ENCODE results near the gene PRRC1.

The PRRC1 gene

DNA sequence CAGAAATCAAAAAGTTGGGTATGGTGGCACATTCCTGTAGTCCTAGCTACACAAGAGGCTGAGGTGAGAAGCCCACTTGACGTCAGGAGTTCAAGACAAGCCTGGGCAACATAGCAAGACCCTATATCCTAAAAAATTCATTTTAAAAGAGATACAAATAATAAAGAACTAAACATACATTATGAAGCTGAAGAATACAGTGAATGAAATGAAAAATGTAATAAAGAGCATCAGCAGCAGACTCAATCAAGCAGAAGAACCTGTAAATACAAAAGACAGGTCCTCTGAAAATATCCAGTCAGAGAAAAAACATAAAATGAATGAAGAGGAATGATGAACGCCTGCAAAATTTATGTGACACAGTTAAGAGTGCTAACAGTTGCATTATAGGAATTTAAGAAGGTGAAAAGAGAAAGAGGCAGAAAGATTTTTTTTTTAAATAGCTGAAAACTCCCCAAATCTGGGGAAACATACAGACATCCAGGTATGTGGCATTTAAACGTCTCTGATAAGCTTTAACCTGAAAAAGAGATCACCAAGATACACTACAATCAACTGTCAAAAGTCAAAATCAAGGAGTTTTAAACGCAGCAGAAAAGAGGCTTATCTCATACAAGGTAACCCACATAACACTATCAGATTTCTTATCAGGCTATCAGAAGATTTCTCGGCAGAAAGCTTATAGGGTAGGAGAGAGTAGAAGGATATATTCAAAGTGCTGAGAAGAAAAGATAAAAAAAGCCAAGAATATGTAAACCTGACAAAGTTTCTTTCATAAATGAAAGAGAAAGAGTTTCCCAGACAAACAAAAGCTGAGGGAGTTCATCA is 57.6 kb downstream of the PRRC1 start:
- no peaks in the 10 kb centered on the region for H3K27me3 ChIP-seq (ENCODE audit: control insufficient read depth in 1 of 2, insufficient read depth in 2 of 2, low read length in 2 of 2)
- H3K9me3 ChIP-seq (ENCODE audit: control insufficient read depth in 1 of 2, low read length in 2 of 2) = peaks cover 0 to 2% of the 10 kb centered on the region in 2 donors
- H3K4me3 ChIP-seq (ENCODE audit: low read depth in 1 of 2, low read length in 2 of 2) = no peak overlapping the region
- no peaks in the 10 kb centered on the region for H3K4me1 ChIP-seq (ENCODE audit: control insufficient read depth in 1 of 2, insufficient read depth in 2 of 2, low read length in 2 of 2)
- no peak overlapping the region for H3K27ac ChIP-seq (ENCODE audit: low read depth, low read length)
- H3K36me3 ChIP-seq (ENCODE audit: control insufficient read depth in 1 of 2, insufficient read depth in 2 of 2, low read length in 2 of 2) = no peaks in the 10 kb centered on the region
- H3K9ac ChIP-seq (ENCODE audit: low read depth in 1 of 2, low read length in 2 of 2) = no peak overlapping the region

DNA sequence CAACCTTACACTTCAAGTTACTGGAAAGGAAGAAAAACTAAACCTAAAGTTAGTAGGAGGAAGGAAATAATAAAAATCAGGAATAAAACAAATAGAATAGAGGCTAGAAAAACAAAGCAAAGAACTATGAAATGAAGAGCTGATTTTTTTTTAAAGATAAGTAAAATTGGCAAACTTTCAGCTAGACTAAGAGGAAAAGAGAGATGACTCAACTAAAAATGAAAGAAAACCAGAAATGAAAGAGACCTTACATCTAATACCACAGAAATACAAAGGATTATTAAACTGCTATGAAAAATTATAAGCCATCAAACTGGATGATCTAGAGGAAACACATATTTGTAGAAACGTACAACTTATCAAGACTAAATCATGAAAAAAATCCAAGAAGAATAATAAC is 60.0 kb downstream of the PRRC1 start:
- Histone ChIP-seq H3K27me3 (ENCODE audit: control insufficient read depth in 1 of 2, insufficient read depth in 2 of 2, low read length in 2 of 2) (no peaks in the 10 kb centered on the region), H3K4me3 (ENCODE audit: low read depth in 1 of 2, low read length in 2 of 2) (no peak overlapping the region), H3K36me3 (ENCODE audit: control insufficient read depth in 1 of 2, insufficient read depth in 2 of 2, low read length in 2 of 2) (no peaks in the 10 kb centered on the region), H3K4me1 (ENCODE audit: control insufficient read depth in 1 of 2, insufficient read depth in 2 of 2, low read length in 2 of 2) (no peaks in the 10 kb centered on the region), H3K9me3 (ENCODE audit: control insufficient read depth in 1 of 2, low read length in 2 of 2) (peaks cover 0 to 2% of the 10 kb centered on the region in 2 donors), H3K9ac (ENCODE audit: low read depth in 1 of 2, low read length in 2 of 2) (no peak overlapping the region), H3K27ac (ENCODE audit: low read depth, low read length) (no peak overlapping the region)

DNA sequence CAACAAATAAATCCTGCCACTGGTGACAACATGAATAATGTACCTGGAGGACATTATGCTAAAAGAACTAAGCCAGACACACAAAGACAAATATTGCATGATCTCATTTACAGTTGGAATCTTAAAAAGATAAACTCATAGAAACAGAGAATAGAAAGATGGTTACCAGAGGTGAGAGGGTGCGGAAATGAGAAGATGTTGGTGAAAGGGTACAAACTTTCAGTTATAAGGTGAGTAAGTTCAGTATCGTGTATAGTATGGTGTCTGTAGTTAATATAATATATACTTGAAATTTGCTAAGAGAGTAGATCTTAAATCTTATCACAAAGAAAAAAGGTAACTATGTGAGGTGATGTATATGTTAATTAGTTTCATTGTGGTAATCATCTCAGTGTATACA is 63.3 kb downstream of the PRRC1 start:
- Histone ChIP-seq H3K27ac (ENCODE audit: low read depth, low read length) (no peak overlapping the region), H3K4me1 (ENCODE audit: control insufficient read depth in 1 of 2, insufficient read depth in 2 of 2, low read length in 2 of 2) (no peaks in the 10 kb centered on the region), H3K4me3 (ENCODE audit: low read depth in 1 of 2, low read length in 2 of 2) (no peak overlapping the region), H3K27me3 (ENCODE audit: control insufficient read depth in 1 of 2, insufficient read depth in 2 of 2, low read length in 2 of 2) (no peaks in the 10 kb centered on the region), H3K36me3 (ENCODE audit: control insufficient read depth in 1 of 2, insufficient read depth in 2 of 2, low read length in 2 of 2) (no peaks in the 10 kb centered on the region), H3K9ac (ENCODE audit: low read depth in 1 of 2, low read length in 2 of 2) (no peak overlapping the region), H3K9me3 (ENCODE audit: control insufficient read depth in 1 of 2, low read length in 2 of 2) (no peaks in the 10 kb centered on the region)

DNA sequence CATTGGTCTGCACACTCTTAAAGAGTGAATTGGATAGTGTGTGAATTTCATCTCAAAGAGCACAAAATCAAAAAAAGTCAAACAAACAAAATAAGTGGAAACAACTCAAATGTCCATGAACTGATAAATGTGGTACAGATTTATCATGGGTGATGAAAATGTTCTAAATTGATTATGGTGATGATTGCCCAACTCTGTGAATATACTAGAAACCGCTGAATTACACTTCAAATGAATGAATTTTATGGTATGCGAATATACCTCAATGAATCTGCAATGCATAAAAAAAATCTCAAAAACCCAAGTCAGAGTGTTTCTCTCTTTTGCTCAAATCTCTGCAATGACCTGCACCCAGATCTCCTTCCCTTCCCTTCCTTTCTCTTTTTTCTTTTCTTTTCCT is 64.0 kb downstream of the PRRC1 start:
- H3K4me1 ChIP-seq (ENCODE audit: control insufficient read depth in 1 of 2, insufficient read depth in 2 of 2, low read length in 2 of 2) = no peaks in the 10 kb centered on the region
- H3K27me3 ChIP-seq (ENCODE audit: control insufficient read depth in 1 of 2, insufficient read depth in 2 of 2, low read length in 2 of 2) = no peaks in the 10 kb centered on the region
- H3K9me3 ChIP-seq (ENCODE audit: control insufficient read depth in 1 of 2, low read length in 2 of 2) = no peaks in the 10 kb centered on the region
- no peak overlapping the region for H3K4me3 ChIP-seq (ENCODE audit: low read depth in 1 of 2, low read length in 2 of 2)
- no peak overlapping the region for H3K9ac ChIP-seq (ENCODE audit: low read depth in 1 of 2, low read length in 2 of 2)
- H3K27ac ChIP-seq (ENCODE audit: low read depth, low read length) = no peak overlapping the region
- no peaks in the 10 kb centered on the region for H3K36me3 ChIP-seq (ENCODE audit: control insufficient read depth in 1 of 2, insufficient read depth in 2 of 2, low read length in 2 of 2)

DNA sequence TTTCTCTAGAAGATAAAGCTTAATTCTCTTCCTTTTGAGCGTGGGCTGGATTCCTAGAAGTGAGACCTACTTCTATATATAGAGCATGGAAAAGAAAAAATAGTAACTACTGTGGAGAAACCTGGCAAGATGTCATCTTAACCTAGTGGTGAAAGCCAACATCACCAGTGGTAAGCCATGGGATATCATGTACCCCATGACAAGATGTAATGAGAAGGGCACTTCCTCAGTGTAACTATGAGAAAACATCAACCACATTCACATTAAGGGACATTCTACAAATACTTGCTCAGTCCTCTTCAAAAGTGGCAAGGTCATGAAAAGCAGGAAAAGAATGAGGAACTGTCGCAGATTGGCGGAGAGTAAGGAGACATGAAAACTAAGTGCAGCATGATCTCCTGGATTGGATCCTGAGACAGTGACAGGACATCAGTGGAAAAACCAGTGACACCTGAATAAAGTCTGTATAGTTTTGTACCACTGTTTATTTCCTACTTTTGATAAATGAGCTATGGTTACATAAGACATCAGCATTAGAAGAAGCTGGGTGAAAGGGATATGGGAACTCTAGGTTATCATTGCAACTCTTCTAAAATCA is 65.4 kb downstream of the PRRC1 start:
- H3K27ac ChIP-seq (ENCODE audit: low read depth, low read length) = no peak overlapping the region
- H3K27me3 ChIP-seq (ENCODE audit: control insufficient read depth in 1 of 2, insufficient read depth in 2 of 2, low read length in 2 of 2) = no peaks in the 10 kb centered on the region
- no peak overlapping the region for H3K4me3 ChIP-seq (ENCODE audit: low read depth in 1 of 2, low read length in 2 of 2)
- H3K36me3 ChIP-seq (ENCODE audit: control insufficient read depth in 1 of 2, insufficient read depth in 2 of 2, low read length in 2 of 2) = no peaks in the 10 kb centered on the region
- no peaks in the 10 kb centered on the region for H3K9me3 ChIP-seq (ENCODE audit: control insufficient read depth in 1 of 2, low read length in 2 of 2)
- no peak overlapping the region for H3K9ac ChIP-seq (ENCODE audit: low read depth in 1 of 2, low read length in 2 of 2)
- H3K4me1 ChIP-seq (ENCODE audit: control insufficient read depth in 1 of 2, insufficient read depth in 2 of 2, low read length in 2 of 2) = peaks cover 0 to 8% of the 10 kb centered on the region in 2 donors

DNA sequence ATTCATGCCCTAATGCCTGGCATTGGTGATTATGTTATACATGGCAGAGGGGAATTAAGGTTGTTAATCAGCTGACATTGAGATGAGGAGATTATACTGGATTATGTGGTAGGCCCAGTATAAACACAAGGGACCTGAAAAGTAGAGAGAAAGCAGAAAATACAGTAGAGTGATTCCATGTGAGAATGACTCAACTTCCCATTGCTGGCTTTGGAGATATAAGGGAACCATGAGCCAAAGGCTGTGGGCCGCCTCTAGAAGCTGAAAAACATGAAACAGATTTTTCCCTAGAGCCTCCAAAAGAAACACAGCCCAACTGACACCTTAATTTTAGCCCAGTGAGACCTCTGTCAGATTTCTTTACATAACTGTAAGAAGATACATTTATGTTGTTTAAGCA is 66.4 kb downstream of the PRRC1 start:
- Histone ChIP-seq H3K27me3 (ENCODE audit: control insufficient read depth in 1 of 2, insufficient read depth in 2 of 2, low read length in 2 of 2) (no peaks in the 10 kb centered on the region), H3K9ac (ENCODE audit: low read depth in 1 of 2, low read length in 2 of 2) (no peak overlapping the region), H3K4me1 (ENCODE audit: control insufficient read depth in 1 of 2, insufficient read depth in 2 of 2, low read length in 2 of 2) (peaks cover 0 to 9% of the 10 kb centered on the region in 2 donors), H3K36me3 (ENCODE audit: control insufficient read depth in 1 of 2, insufficient read depth in 2 of 2, low read length in 2 of 2) (no peaks in the 10 kb centered on the region), H3K27ac (ENCODE audit: low read depth, low read length) (no peak overlapping the region), H3K4me3 (ENCODE audit: low read depth in 1 of 2, low read length in 2 of 2) (no peak overlapping the region), H3K9me3 (ENCODE audit: control insufficient read depth in 1 of 2, low read length in 2 of 2) (no peaks in the 10 kb centered on the region)

DNA sequence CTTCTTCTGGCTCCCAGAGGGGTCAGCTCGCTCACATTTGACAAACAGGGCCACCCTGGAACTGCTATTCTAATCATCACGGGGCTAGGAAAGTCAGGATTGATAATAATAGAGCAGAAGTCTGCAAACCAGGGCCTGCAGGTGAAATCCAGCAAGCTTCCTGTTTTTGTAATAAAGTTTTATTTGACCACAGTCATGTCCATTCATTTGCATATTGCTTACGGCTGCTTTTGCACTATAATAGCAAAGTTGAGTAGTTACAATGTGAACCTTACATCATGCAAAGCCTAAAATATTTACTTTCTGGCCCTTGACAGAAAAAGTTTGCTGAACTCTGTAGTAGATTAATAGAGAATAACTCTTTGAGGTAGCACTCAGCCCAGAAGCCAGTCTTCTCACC is 68.2 kb downstream of the PRRC1 start:
- H3K36me3 ChIP-seq (ENCODE audit: control insufficient read depth in 1 of 2, insufficient read depth in 2 of 2, low read length in 2 of 2) = no peaks in the 10 kb centered on the region
- H3K9me3 ChIP-seq (ENCODE audit: control insufficient read depth in 1 of 2, low read length in 2 of 2) = no peaks in the 10 kb centered on the region
- H3K27ac ChIP-seq (ENCODE audit: low read depth, low read length) = no peak overlapping the region
- no peaks in the 10 kb centered on the region for H3K27me3 ChIP-seq (ENCODE audit: control insufficient read depth in 1 of 2, insufficient read depth in 2 of 2, low read length in 2 of 2)
- H3K4me1 ChIP-seq (ENCODE audit: control insufficient read depth in 1 of 2, insufficient read depth in 2 of 2, low read length in 2 of 2) = peaks cover 0 to 9% of the 10 kb centered on the region in 2 donors
- no peak overlapping the region for H3K4me3 ChIP-seq (ENCODE audit: low read depth in 1 of 2, low read length in 2 of 2)
- no peak overlapping the region for H3K9ac ChIP-seq (ENCODE audit: low read depth in 1 of 2, low read length in 2 of 2)

DNA sequence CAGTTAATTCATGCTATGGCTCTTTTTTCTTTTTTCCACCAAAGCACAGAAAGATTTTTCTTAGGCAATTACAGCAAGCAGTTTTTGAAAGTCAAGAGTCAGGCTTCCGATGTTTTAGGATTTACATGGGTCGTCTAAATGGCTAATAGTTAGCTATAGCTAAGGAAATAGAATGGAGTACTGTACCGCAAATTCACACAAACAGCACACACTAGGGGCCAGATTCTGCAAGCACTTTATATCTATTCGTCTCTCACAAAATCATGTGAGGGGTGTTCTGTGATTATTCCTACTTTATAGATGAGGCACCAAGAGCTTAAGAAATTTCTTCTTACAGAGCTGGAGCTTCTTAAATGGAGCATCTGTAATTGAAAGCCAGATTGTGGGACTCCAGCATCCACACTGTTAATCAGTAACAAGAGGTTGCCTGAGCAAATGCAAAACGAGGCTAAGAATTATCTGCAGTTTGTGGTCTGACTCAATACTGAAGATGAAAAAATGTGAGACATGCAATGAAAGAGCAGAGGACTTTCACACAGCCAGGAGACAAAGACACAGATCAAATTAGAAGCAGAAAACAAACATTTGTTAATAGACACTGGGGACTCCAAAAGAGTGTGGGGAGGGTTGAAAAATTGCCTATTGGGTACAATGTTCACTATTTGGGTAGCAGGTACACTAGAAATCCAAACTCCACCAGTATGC is 68.8 kb downstream of the PRRC1 start:
- Histone ChIP-seq H3K9ac (ENCODE audit: low read depth in 1 of 2, low read length in 2 of 2) (no peak overlapping the region), H3K27me3 (ENCODE audit: control insufficient read depth in 1 of 2, insufficient read depth in 2 of 2, low read length in 2 of 2) (no peaks in the 10 kb centered on the region), H3K36me3 (ENCODE audit: control insufficient read depth in 1 of 2, insufficient read depth in 2 of 2, low read length in 2 of 2) (no peaks in the 10 kb centered on the region), H3K27ac (ENCODE audit: low read depth, low read length) (no peak overlapping the region), H3K4me3 (ENCODE audit: low read depth in 1 of 2, low read length in 2 of 2) (no peak overlapping the region), H3K4me1 (ENCODE audit: control insufficient read depth in 1 of 2, insufficient read depth in 2 of 2, low read length in 2 of 2) (peaks cover 0 to 9% of the 10 kb centered on the region in 2 donors), H3K9me3 (ENCODE audit: control insufficient read depth in 1 of 2, low read length in 2 of 2) (no peaks in the 10 kb centered on the region)

DNA sequence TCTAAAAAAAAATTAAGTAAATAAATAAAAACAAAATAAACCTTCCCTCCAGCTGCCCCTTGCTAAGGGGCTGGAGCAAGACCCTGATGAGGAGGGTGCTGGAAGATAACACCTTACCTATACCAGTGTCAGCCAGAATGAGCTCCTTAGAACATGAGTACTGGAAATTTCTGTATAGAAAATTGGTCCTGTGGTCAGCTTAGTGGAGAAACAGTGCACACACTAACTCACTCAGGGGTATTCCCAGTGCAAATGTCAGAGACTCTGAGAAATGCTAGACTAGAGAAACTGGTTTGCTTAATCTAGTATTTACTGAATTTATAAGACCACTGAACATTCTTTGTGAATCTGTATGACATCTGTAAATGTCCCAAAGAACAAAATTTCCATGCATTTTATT is 69.4 kb downstream of the PRRC1 start:
- H3K27me3 ChIP-seq (ENCODE audit: control insufficient read depth in 1 of 2, insufficient read depth in 2 of 2, low read length in 2 of 2) = no peaks in the 10 kb centered on the region
- no peak overlapping the region for H3K27ac ChIP-seq (ENCODE audit: low read depth, low read length)
- H3K9ac ChIP-seq (ENCODE audit: low read depth in 1 of 2, low read length in 2 of 2) = no peak overlapping the region
- no peak overlapping the region for H3K4me3 ChIP-seq (ENCODE audit: low read depth in 1 of 2, low read length in 2 of 2)
- no peaks in the 10 kb centered on the region for H3K36me3 ChIP-seq (ENCODE audit: control insufficient read depth in 1 of 2, insufficient read depth in 2 of 2, low read length in 2 of 2)
- peaks cover 0 to 9% of the 10 kb centered on the region in 2 donors for H3K4me1 ChIP-seq (ENCODE audit: control insufficient read depth in 1 of 2, insufficient read depth in 2 of 2, low read length in 2 of 2)
- H3K9me3 ChIP-seq (ENCODE audit: control insufficient read depth in 1 of 2, low read length in 2 of 2) = no peaks in the 10 kb centered on the region

DNA sequence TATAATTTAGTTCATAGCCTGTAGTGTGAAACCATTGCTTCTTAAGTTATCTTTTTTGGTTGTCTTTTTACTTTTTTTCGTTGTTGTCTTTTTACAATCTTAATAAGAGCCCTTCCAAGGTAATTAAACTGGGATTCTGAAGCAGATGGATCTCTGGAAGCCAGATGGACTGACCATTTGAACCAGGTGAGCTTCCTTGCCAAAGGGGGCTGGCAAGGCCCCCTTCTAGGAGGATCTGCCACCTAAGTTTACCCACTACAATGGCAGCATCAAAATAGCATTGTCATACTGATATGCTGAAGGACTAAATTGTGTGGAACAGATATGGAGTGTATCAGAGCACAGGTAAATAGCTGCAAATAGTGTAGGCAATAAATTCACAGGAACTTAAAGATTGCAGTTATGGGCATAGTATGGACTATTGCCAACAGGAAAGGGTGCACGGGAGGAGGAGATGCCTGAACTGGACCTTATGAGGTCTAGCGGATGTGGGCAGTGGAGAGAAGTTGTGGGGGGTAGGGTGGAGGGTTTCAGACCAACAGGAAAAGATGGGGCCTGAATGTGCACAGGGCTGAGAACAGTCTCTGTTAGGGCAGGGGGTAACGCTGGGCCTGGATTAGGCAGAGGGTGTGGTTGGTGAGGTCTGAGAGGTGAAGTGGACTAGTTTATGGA is 69.9 kb downstream of the PRRC1 start:
- no peak overlapping the region for H3K9ac ChIP-seq (ENCODE audit: low read depth in 1 of 2, low read length in 2 of 2)
- no peaks in the 10 kb centered on the region for H3K27me3 ChIP-seq (ENCODE audit: control insufficient read depth in 1 of 2, insufficient read depth in 2 of 2, low read length in 2 of 2)
- no peak overlapping the region for H3K4me3 ChIP-seq (ENCODE audit: low read depth in 1 of 2, low read length in 2 of 2)
- no peaks in the 10 kb centered on the region for H3K9me3 ChIP-seq (ENCODE audit: control insufficient read depth in 1 of 2, low read length in 2 of 2)
- H3K4me1 ChIP-seq (ENCODE audit: control insufficient read depth in 1 of 2, insufficient read depth in 2 of 2, low read length in 2 of 2) = peaks cover 0 to 9% of the 10 kb centered on the region in 2 donors
- H3K36me3 ChIP-seq (ENCODE audit: control insufficient read depth in 1 of 2, insufficient read depth in 2 of 2, low read length in 2 of 2) = no peaks in the 10 kb centered on the region
- no peak overlapping the region for H3K27ac ChIP-seq (ENCODE audit: low read depth, low read length)

Data from duodenal mucosa (tissue), 2 donors.